H9 (cell line): ENCODE measurements around the gene NAA25. TPM values are rescaled to one million over a fixed set of nuclear protein-coding genes. Genes with fewer than 3 reads are reported as not detected.

Experiments
- DNase-seq: peaks from one replicate; pipeline ENCODE4 v3.0.0-alpha.2; 2017
- H2AFZ ChIP-seq: one replicate; pipeline ENCODE4 v1.6.1; 2013; ENCODE audit warnings: mild to moderate bottlenecking, low read length, control low read depth, moderate library complexity
- H2AK5ac ChIP-seq: 2 replicates; pipeline ENCODE4 v1.6.1; 2013; ENCODE audit warnings: low read length, control low read depth, mixed read lengths; ENCODE audit not compliant: insufficient read length
- H2BK120ac ChIP-seq: one replicate; pipeline ENCODE4 v1.6.1; 2013; ENCODE audit warnings: low read depth, mild to moderate bottlenecking, low read length, control low read depth, inconsistent platforms; ENCODE audit not compliant: poor library complexity, severe bottlenecking
- H2BK12ac ChIP-seq: 2 replicates; pipeline ENCODE4 v1.6.1; 2013; ENCODE audit warnings: low read length, control low read depth, mixed read lengths, low read depth; ENCODE audit not compliant: insufficient read length
- H2BK15ac ChIP-seq: 2 replicates; pipeline ENCODE4 v1.6.1; 2013; ENCODE audit warnings: low read depth, low read length, control low read depth
- H2BK20ac ChIP-seq: one replicate; pipeline ENCODE4 v1.6.1; 2013; ENCODE audit warnings: low read depth, mild to moderate bottlenecking, low read length, control low read depth, inconsistent platforms; ENCODE audit not compliant: poor library complexity, severe bottlenecking
- H2BK5ac ChIP-seq: 2 replicates; pipeline ENCODE4 v1.6.1; 2013; ENCODE audit warnings: low read length, control low read depth, mixed read lengths; ENCODE audit not compliant: insufficient read length
- H3K14ac ChIP-seq: 2 replicates; pipeline ENCODE4 v1.6.1; 2013; ENCODE audit warnings: low read length, control low read depth; ENCODE audit not compliant: insufficient read depth
- H3K18ac ChIP-seq: 2 replicates; pipeline ENCODE4 v1.6.1; 2013; ENCODE audit warnings: low read depth, mild to moderate bottlenecking, mixed read lengths, low read length, control low read depth; ENCODE audit not compliant: insufficient read length
- H3K23ac ChIP-seq: 2 replicates; pipeline ENCODE4 v1.6.1; 2013; ENCODE audit warnings: low read length, control low read depth, mixed read lengths, low read depth; ENCODE audit not compliant: insufficient read length
- H3K23me2 ChIP-seq: 2 replicates; pipeline ENCODE4 v1.6.1; 2013; ENCODE audit warnings: low read depth, mild to moderate bottlenecking, mixed read lengths, low read length, control low read depth; ENCODE audit not compliant: insufficient read length, poor library complexity, severe bottlenecking
- H3K27ac ChIP-seq: 2 replicates; pipeline ENCODE4 v1.5.1; 2013; ENCODE audit warnings: low read length, control low read depth, mixed read lengths, low read depth; ENCODE audit not compliant: insufficient read length
- H3K27me3 ChIP-seq: 2 replicates; pipeline ENCODE4 v1.6.1; 2013; ENCODE audit warnings: low read length, control low read depth, inconsistent platforms; ENCODE audit not compliant: insufficient read depth
- H3K4ac ChIP-seq: 2 replicates; pipeline ENCODE4 v1.6.1; 2013; ENCODE audit warnings: low read depth, mild to moderate bottlenecking, control low read depth, inconsistent platforms, low read length, moderate library complexity
- H3K4me1 ChIP-seq: 2 replicates; pipeline ENCODE4 v1.6.1; 2013; ENCODE audit warnings: low read length, control low read depth, inconsistent platforms; ENCODE audit not compliant: insufficient read depth
- H3K4me2 ChIP-seq: 2 replicates; pipeline ENCODE4 v1.6.1; 2013; ENCODE audit warnings: low read length, control low read depth, mixed read lengths; ENCODE audit not compliant: insufficient read length, insufficient read depth
- H3K56ac ChIP-seq: 2 replicates; pipeline ENCODE4 v1.6.1; 2013; ENCODE audit warnings: low read depth, mild to moderate bottlenecking, mixed read lengths, low read length, control low read depth; ENCODE audit not compliant: insufficient read length
- H3K79me1 ChIP-seq: 2 replicates; pipeline ENCODE4 v1.6.1; 2013; ENCODE audit warnings: low read depth, mild to moderate bottlenecking, moderate library complexity, low read length, control low read depth, inconsistent platforms; ENCODE audit not compliant: insufficient read depth, poor library complexity, severe bottlenecking
- H3K79me2 ChIP-seq: 2 replicates; pipeline ENCODE4 v1.6.1; 2013; ENCODE audit warnings: low read length, control low read depth, inconsistent platforms; ENCODE audit not compliant: insufficient read depth
- H3K9ac ChIP-seq: 2 replicates; pipeline ENCODE4 v1.6.1; 2013; ENCODE audit warnings: low read length, control low read depth, mixed read lengths; ENCODE audit not compliant: insufficient read length; ENCODE audit errors: extremely low read depth
- H3K9me3 ChIP-seq: one replicate; pipeline ENCODE4 v1.6.1; 2013; ENCODE audit warnings: low read depth, low read length, inconsistent platforms; ENCODE audit not compliant: control insufficient read depth
- H3T11ph ChIP-seq: one replicate; pipeline ENCODE4 v1.6.1; 2013; ENCODE audit warnings: mild to moderate bottlenecking, low read length, control low read depth, inconsistent platforms
- H4K20me1 ChIP-seq: one replicate; pipeline ENCODE4 v1.6.1; 2013; ENCODE audit not compliant: control insufficient read depth, insufficient read length, insufficient read depth
- H4K5ac ChIP-seq: 2 replicates; pipeline ENCODE4 v1.6.1; 2013; ENCODE audit warnings: low read depth, mild to moderate bottlenecking, mixed read lengths, low read length, control low read depth; ENCODE audit not compliant: insufficient read length
- H4K8ac ChIP-seq: replicated peaks from 2 replicates; pipeline ENCODE4 v1.6.1; 2013; ENCODE audit warnings: low read length, control low read depth, mixed read lengths, low read depth; ENCODE audit not compliant: insufficient read length
- H4K91ac ChIP-seq: 2 replicates; pipeline ENCODE4 v1.6.1; 2013; ENCODE audit warnings: low read depth, mild to moderate bottlenecking, moderate library complexity, mixed read lengths, low read length, control low read depth; ENCODE audit not compliant: insufficient read length
- H3K27ac Mint-ChIP-seq, 3 experiments: 2 replicates in 2 of 3; 3 replicates in 1 of 3; pipeline ENCODE4 v1.8.0; 2020 to 2021; ENCODE audit warnings: mixed read lengths in 3 of 3, mild to moderate bottlenecking in 1 of 3, moderate library complexity in 1 of 3
- H3K27me3 Mint-ChIP-seq: 2 replicates; pipeline ENCODE4 v1.8.0; 2021; ENCODE audit warnings: low read depth, mild to moderate bottlenecking, moderate library complexity, mixed read lengths
- H3K36me3 Mint-ChIP-seq, 3 experiments: 2 replicates in 2 of 3; 3 replicates in 1 of 3; pipeline ENCODE4 v1.8.0; 2020 to 2021; ENCODE audit warnings: low read depth in 3 of 3, mixed read lengths in 3 of 3; ENCODE audit not compliant: insufficient read depth in 1 of 3
- H3K4me1 Mint-ChIP-seq, 2 experiments: 2 replicates each; pipeline ENCODE4 v1.8.0; 2020; ENCODE audit warnings: mixed read lengths in 2 of 2
- H3K4me3 Mint-ChIP-seq, 2 experiments: 2 replicates in 1 of 2; 3 replicates in 1 of 2; pipeline ENCODE4 v1.8.0; 2020 to 2021; ENCODE audit warnings: mild to moderate bottlenecking in 2 of 2, mixed read lengths in 2 of 2, moderate library complexity in 1 of 2
- H3K9me3 Mint-ChIP-seq, 2 experiments: 2 replicates in 1 of 2; 3 replicates in 1 of 2; pipeline ENCODE4 v1.8.0; 2020; ENCODE audit warnings: mild to moderate bottlenecking in 2 of 2, mixed read lengths in 2 of 2, moderate library complexity in 1 of 2
- WGBS: extraction: QIAGEN DNeasy Blood & Tissue Kit; methylation state at CpG from one replicate; pipeline ENCODE4 v1.1.7; 2013; ENCODE audit warnings: missing lambda C conversion rate, low lambda C conversion rate, mixed read lengths; ENCODE audit not compliant: insufficient read length; ENCODE audit errors: extremely low coverage; 5-methylcytosine and 5-hydroxymethylcytosine counted together
- total RNA-seq: library from RNA; stranded (reverse); gene quantifications from 2 replicates; pipeline ENCODE4 v1.2.1, GENCODE V29; 2021
- TF ChIP-seq, protein P1 (sequence below): fragments of 200-600 bp; sonication (generic); conservative IDR thresholded peaks from 3 replicates; pipeline ENCODE4 v1.8.0; 2021; ENCODE audit warnings: antibody characterized with exemption, mild to moderate bottlenecking

The NAA25 gene
- total RNA-seq, 1 experiment from 2014 or later = 57.1 TPM

DNA sequence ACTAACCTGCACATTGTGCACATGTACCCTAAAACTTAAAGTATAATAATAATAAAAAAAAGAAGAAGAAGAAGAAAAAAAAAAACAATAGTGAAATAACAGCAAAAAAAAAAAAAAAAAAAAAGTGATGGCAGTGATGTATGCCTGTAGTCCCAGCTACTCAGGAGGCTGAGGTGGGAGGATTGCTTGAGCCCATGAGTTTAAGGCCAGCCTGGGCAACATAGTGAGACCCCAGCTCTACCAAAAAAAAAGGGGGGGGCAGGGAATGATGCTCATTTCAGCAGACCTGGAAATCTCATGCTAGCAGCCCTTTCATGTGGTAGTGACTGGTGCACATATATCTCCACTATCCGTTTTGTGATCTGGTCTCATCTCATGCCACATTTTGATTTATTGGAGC, 37.5 kb upstream of the NAA25 start:
- Mint-ChIP-seq H3K36me3 (peaks cover 26 to 67% (median 48%) of the 10 kb centered on the region in 3 experiments; a peak in 6 of 7 replicates), H3K4me3 (no peak overlapping the region), H3K27me3 (no peaks in the 10 kb centered on the region), H3K27ac (no peak overlapping the region), H3K4me1 (no peaks in the 10 kb centered on the region), H3K9me3 (no peaks in the 10 kb centered on the region)
- no peak overlapping the region for H3K27ac ChIP-seq
- no peak overlapping the region for H2BK15ac ChIP-seq
- no peak overlapping the region for H3K14ac ChIP-seq
- no peak overlapping the region for H3K4me2 ChIP-seq
- no peak for DNase-seq
- no peak overlapping the region for H3K18ac ChIP-seq
- H2AFZ ChIP-seq = no peak overlapping the region
- no peak overlapping the region for H4K5ac ChIP-seq
- no peak overlapping the region for H4K91ac ChIP-seq
- TF ChIP-seq, protein P1, sequence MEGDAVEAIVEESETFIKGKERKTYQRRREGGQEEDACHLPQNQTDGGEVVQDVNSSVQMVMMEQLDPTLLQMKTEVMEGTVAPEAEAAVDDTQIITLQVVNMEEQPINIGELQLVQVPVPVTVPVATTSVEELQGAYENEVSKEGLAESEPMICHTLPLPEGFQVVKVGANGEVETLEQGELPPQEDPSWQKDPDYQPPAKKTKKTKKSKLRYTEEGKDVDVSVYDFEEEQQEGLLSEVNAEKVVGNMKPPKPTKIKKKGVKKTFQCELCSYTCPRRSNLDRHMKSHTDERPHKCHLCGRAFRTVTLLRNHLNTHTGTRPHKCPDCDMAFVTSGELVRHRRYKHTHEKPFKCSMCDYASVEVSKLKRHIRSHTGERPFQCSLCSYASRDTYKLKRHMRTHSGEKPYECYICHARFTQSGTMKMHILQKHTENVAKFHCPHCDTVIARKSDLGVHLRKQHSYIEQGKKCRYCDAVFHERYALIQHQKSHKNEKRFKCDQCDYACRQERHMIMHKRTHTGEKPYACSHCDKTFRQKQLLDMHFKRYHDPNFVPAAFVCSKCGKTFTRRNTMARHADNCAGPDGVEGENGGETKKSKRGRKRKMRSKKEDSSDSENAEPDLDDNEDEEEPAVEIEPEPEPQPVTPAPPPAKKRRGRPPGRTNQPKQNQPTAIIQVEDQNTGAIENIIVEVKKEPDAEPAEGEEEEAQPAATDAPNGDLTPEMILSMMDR = no peak
- H4K8ac ChIP-seq = no peak overlapping the region
- H2BK20ac ChIP-seq = no peak overlapping the region
- H2BK120ac ChIP-seq = no peak overlapping the region
- no peaks in the 10 kb centered on the region for H3K79me1 ChIP-seq
- H3K23me2 ChIP-seq = no peaks in the 10 kb centered on the region
- H3K4ac ChIP-seq = no peak overlapping the region
- no peak overlapping the region for H2BK5ac ChIP-seq
- no peak overlapping the region for H3K23ac ChIP-seq
- no peaks in the 10 kb centered on the region for H3K9me3 ChIP-seq
- H3K9ac ChIP-seq = no peak overlapping the region
- H3K56ac ChIP-seq = no peak overlapping the region
- H3T11ph ChIP-seq = no peak overlapping the region
- no peaks in the 10 kb centered on the region for H4K20me1 ChIP-seq
- no peak overlapping the region for H2BK12ac ChIP-seq
- no peak overlapping the region for H2AK5ac ChIP-seq
- no CpG with 5 or more reads among the region's 1 CpG for WGBS
- no peaks in the 10 kb centered on the region for H3K27me3 ChIP-seq
- H3K79me2 ChIP-seq = no peaks in the 10 kb centered on the region
- no peaks in the 10 kb centered on the region for H3K4me1 ChIP-seq
